H1 (cell line): ENCODE measurements around the gene PAOX. TPM values are rescaled to one million over a fixed set of nuclear protein-coding genes. Genes with fewer than 3 reads are reported as not detected.

Experiments
- CTCF ChIA-PET: fragments of 300-600 bp; sonication (Branson Sonifier 250); formaldehyde crosslinking; loops from one replicate; lab custom pipeline; 2021; ENCODE audit not compliant: partially characterized antibody; lab: Charles Lee
- POLR2A ChIA-PET: fragments of 300-600 bp; sonication (Branson Sonifier 250); formaldehyde crosslinking; loops from one replicate; lab custom pipeline; 2021; ENCODE audit warnings: inconsistent platforms; ENCODE audit not compliant: partially characterized antibody; lab: Charles Lee
- DNase-seq, 2 experiments: peaks; one replicate each; pipeline versions ENCODE4 v3.0.0 to v3.0.0-alpha.2; 2010 to 2022; ENCODE audit warnings: low spot score in 2 of 2, low read depth in 1 of 2, mixed read lengths in 1 of 2
- FAIRE-seq: peaks from 2 replicates; lab custom pipeline; 2011; peaks lifted over from hg19 to GRCh38; lab: Jason Lieb, UNC
- H2AFZ ChIP-seq: 2 replicates; pipeline ENCODE4 v1.8.1; 2012; ENCODE audit warnings: low read length, inconsistent platforms
- H2AK5ac ChIP-seq: 2 replicates; pipeline ENCODE4 v1.6.1; 2013; ENCODE audit warnings: low read depth, low read length
- H2BK120ac ChIP-seq: replicated peaks from 2 replicates; pipeline ENCODE3; 2013; ENCODE audit warnings: low read depth, low read length, inconsistent platforms
- H2BK12ac ChIP-seq: 2 replicates; pipeline ENCODE4 v1.6.1; 2013; ENCODE audit warnings: low read depth, low read length
- H2BK15ac ChIP-seq: 2 replicates; pipeline ENCODE4 v1.6.1; 2013; ENCODE audit warnings: low read length
- H2BK20ac ChIP-seq: 2 replicates; pipeline ENCODE4 v1.6.1; 2013; ENCODE audit warnings: low read length
- H2BK5ac ChIP-seq: 2 replicates; pipeline ENCODE4 v1.6.1; 2013; ENCODE audit warnings: low read depth, low read length
- H3K14ac ChIP-seq: 2 replicates; pipeline ENCODE4 v1.6.1; 2013; ENCODE audit warnings: inconsistent platforms; ENCODE audit not compliant: insufficient read length
- H3K18ac ChIP-seq: 2 replicates; pipeline ENCODE4 v1.6.1; 2013; ENCODE audit warnings: low read length; ENCODE audit errors: extremely low read depth
- H3K23ac ChIP-seq: 2 replicates; pipeline ENCODE4 v1.6.1; 2013; ENCODE audit warnings: inconsistent platforms; ENCODE audit not compliant: insufficient read length
- H3K23me2 ChIP-seq: 2 replicates; pipeline ENCODE4 v1.6.1; 2013; ENCODE audit warnings: low read depth, low read length
- H3K27ac ChIP-seq: 2 replicates; pipeline ENCODE4 v1.6.1; 2011; ENCODE audit warnings: low read depth, low read length, inconsistent platforms
- H3K27me3 ChIP-seq, 4 experiments: replicated peaks in 1 of 4; 1 replicate in 1 of 4; 2 replicates in 3 of 4; pipeline versions ENCODE4 v1.6.1 to v1.8.1; 2011 to 2013; ENCODE audit warnings: low read length in 3 of 4, mild to moderate bottlenecking in 3 of 4, inconsistent platforms in 2 of 4, mixed read lengths in 2 of 4, moderate library complexity in 1 of 4; ENCODE audit not compliant: control insufficient read depth in 3 of 4, insufficient read depth in 3 of 4; ENCODE audit errors: extremely low read depth in 1 of 4
- H3K36me3 ChIP-seq, 4 experiments: 2 replicates each; pipeline versions ENCODE4 v1.6.1 to v1.8.1; 2011 to 2013; ENCODE audit warnings: mild to moderate bottlenecking in 4 of 4, low read length in 3 of 4, moderate library complexity in 2 of 4, control low read depth in 1 of 4, inconsistent platforms in 1 of 4; ENCODE audit not compliant: insufficient read depth in 4 of 4, control insufficient read depth in 2 of 4
- H3K4ac ChIP-seq: replicated peaks from 2 replicates; pipeline ENCODE3; 2013; ENCODE audit warnings: low read length, low read depth, mixed read lengths, inconsistent platforms; ENCODE audit not compliant: insufficient read length
- H3K4me1 ChIP-seq, 4 experiments: replicated peaks in 1 of 4; 1 replicate in 1 of 4; 2 replicates in 3 of 4; pipeline versions ENCODE4 v1.6.1 to v1.8.1; 2011 to 2013; ENCODE audit warnings: low read length in 3 of 4, inconsistent platforms in 2 of 4, mixed read lengths in 1 of 4; ENCODE audit not compliant: insufficient read depth in 4 of 4, control insufficient read depth in 3 of 4
- H3K4me2 ChIP-seq, 2 experiments: 2 replicates each; pipeline versions ENCODE4 v1.6.1 to v1.8.1; 2011 to 2013; ENCODE audit warnings: low read depth in 2 of 2, low read length in 2 of 2, control low read depth in 1 of 2, inconsistent platforms in 1 of 2, mild to moderate bottlenecking in 1 of 2; ENCODE audit not compliant: insufficient read depth in 1 of 2
- H3K4me3 ChIP-seq, 4 experiments: fragments of 200-600, 300-600 bp in 1 of 4; sonication (generic), shearing (Covaris generic), sonication (Bioruptor Twin) in 1 of 4; 2 replicates each; pipeline versions ENCODE4 v1.5.1 to v1.8.1; 2011 to 2016; ENCODE audit warnings: low read length in 4 of 4, low read depth in 3 of 4, control low read depth in 2 of 4, inconsistent platforms in 2 of 4, mild to moderate bottlenecking in 2 of 4, mixed read lengths in 1 of 4, moderate library complexity in 1 of 4; ENCODE audit not compliant: insufficient read depth in 2 of 4; ENCODE audit errors: extremely low read depth in 1 of 4
- H3K56ac ChIP-seq: replicated peaks from 2 replicates; pipeline ENCODE3; 2013; ENCODE audit warnings: low read depth, mild to moderate bottlenecking, mixed read lengths, low read length, inconsistent platforms; ENCODE audit not compliant: insufficient read length
- H3K79me1 ChIP-seq: 2 replicates; pipeline ENCODE4 v1.6.1; 2013; ENCODE audit warnings: low read depth, low read length, control low read depth
- H3K79me2 ChIP-seq, 2 experiments: 2 replicates each; pipeline versions ENCODE4 v1.6.1 to v1.8.1; 2012 to 2013; ENCODE audit warnings: low read length in 2 of 2, mild to moderate bottlenecking in 2 of 2, inconsistent platforms in 1 of 2; ENCODE audit not compliant: insufficient read depth in 2 of 2, control insufficient read depth in 1 of 2
- H3K9ac ChIP-seq, 4 experiments: replicated peaks in 1 of 4; 1 replicate in 1 of 4; 2 replicates in 3 of 4; pipeline versions ENCODE4 v1.6.1 to v1.8.1; 2011 to 2013; ENCODE audit warnings: low read depth in 3 of 4, low read length in 3 of 4, control low read depth in 2 of 4, mild to moderate bottlenecking in 2 of 4, moderate library complexity in 2 of 4, inconsistent platforms in 1 of 4; ENCODE audit errors: extremely low read depth in 1 of 4
- H3K9me3 ChIP-seq, 2 experiments: 2 replicates each; pipeline versions ENCODE4 v1.6.1 to v1.8.1; 2012 to 2013; ENCODE audit warnings: mild to moderate bottlenecking in 2 of 2, moderate library complexity in 2 of 2, control low read depth in 1 of 2, inconsistent platforms in 1 of 2, low read depth in 1 of 2, low read length in 1 of 2, mixed read lengths in 1 of 2; ENCODE audit not compliant: insufficient read depth in 2 of 2
- H4K20me1 ChIP-seq, 2 experiments: replicated peaks in 1 of 2; 2 replicates each; pipeline versions ENCODE3 to v1.8.1; 2011 to 2013; ENCODE audit warnings: inconsistent platforms in 2 of 2, low read length in 2 of 2, mild to moderate bottlenecking in 1 of 2; ENCODE audit not compliant: insufficient read depth in 2 of 2, control insufficient read depth in 1 of 2
- H4K5ac ChIP-seq: 2 replicates; pipeline ENCODE4 v1.6.1; 2013; ENCODE audit warnings: low read length, low read depth, mixed read lengths, inconsistent platforms; ENCODE audit not compliant: insufficient read length
- H4K8ac ChIP-seq: 2 replicates; pipeline ENCODE4 v1.8.0; 2013; ENCODE audit warnings: mild to moderate bottlenecking, moderate library complexity, low read length, inconsistent platforms; ENCODE audit not compliant: insufficient read depth; ENCODE audit errors: extremely low read depth
- H4K91ac ChIP-seq: replicated peaks from 2 replicates; pipeline ENCODE3; 2013; ENCODE audit warnings: low read length, mixed read lengths, inconsistent platforms; ENCODE audit not compliant: insufficient read length
- BRCA1 ChIP-seq: IDR thresholded peaks from 2 replicates; pipeline ENCODE4 v1.6.1; 2012; ENCODE audit warnings: low read depth, low read length, improper control_type of control experiment
- CBX5 ChIP-seq: fragments of 300-800, 300-1000 bp; sonication (generic); IDR thresholded peaks from 2 replicates; pipeline ENCODE4 v1.7.1; 2016; ENCODE audit warnings: antibody characterized with exemption, low read length, low read depth
- FOSL1 ChIP-seq: IDR thresholded peaks from 2 replicates; pipeline ENCODE4 v1.6.1; 2011; ENCODE audit warnings: mild to moderate bottlenecking, low read depth, low read length, moderate library complexity; ENCODE audit not compliant: insufficient read depth
- GTF2F1 ChIP-seq: IDR thresholded peaks from 2 replicates; pipeline ENCODE4 v1.6.1; 2012; ENCODE audit warnings: low read depth, low read length, improper control_type of control experiment, borderline replicate concordance
- POLR2A ChIP-seq, 2 experiments: IDR thresholded peaks; 1 replicate in 1 of 2; 2 replicates in 1 of 2; pipeline ENCODE4 v1.6.1; 2011; ENCODE audit warnings: low read depth in 2 of 2, low read length in 2 of 2, mild to moderate bottlenecking in 2 of 2; ENCODE audit errors: control extremely low read depth in 1 of 2
- SAP30 ChIP-seq: fragments of 300-600 bp; sonication (generic); IDR thresholded peaks from 2 replicates; pipeline ENCODE4 v1.7.1; 2012; ENCODE audit warnings: low read length, moderate library complexity, mild to moderate bottlenecking, inconsistent platforms; ENCODE audit not compliant: insufficient read depth, insufficient replicate concordance
- SIX5 ChIP-seq: IDR thresholded peaks from 2 replicates; pipeline ENCODE4 v1.6.1; 2011; ENCODE audit warnings: mild to moderate bottlenecking, low read depth, low read length
- TCF12 ChIP-seq: IDR thresholded peaks from 2 replicates; pipeline ENCODE4 v1.6.1; 2011; ENCODE audit warnings: low read depth, mild to moderate bottlenecking, low read length
- TEAD4 ChIP-seq: IDR thresholded peaks from 2 replicates; pipeline ENCODE4 v1.6.1; 2012; ENCODE audit warnings: low read depth, low read length, inconsistent platforms, mixed read lengths
- WGBS, 2 experiments: shearing (Covaris generic) in 1 of 2; methylation state at CpG; one replicate each; pipeline versions ENCODE4 v1.1.6 to v1.1.7; 2013 to 2015; ENCODE audit warnings: low lambda C conversion rate in 2 of 2, mixed read lengths in 2 of 2, inconsistent platforms in 1 of 2, low coverage in 1 of 2, missing lambda C conversion rate in 1 of 2; ENCODE audit not compliant: insufficient replicate concordance in 2 of 2, insufficient coverage in 1 of 2, insufficient read length in 1 of 2; ENCODE audit errors: extremely low coverage in 1 of 2, missing lambda C conversion rate in 1 of 2; 5-methylcytosine and 5-hydroxymethylcytosine counted together
- polyA plus RNA-seq, 7 experiments: library from polyadenylated mRNA; depleted of rRNA in 3 of 7; stranded (reverse) in 5 of 7; unstranded in 2 of 7; fragments of >200 nt in 5 of 7; fragments of 200-250 nt in 2 of 7; gene quantifications; 1 replicate in 5 of 7; 2 replicates in 1 of 7; 4 replicates in 1 of 7; pipeline versions ENCODE4 v1.2.1 to v1.2.3, GENCODE V29; 2011 to 2013; ENCODE audit warnings: missing spikeins in 2 of 7, mixed read lengths in 2 of 7
- total RNA-seq: library from RNA; stranded (reverse); fragmentation: NEBNext Ultra II Directional; extraction: Animal tissue kit (Norgen Biotek cat#: 25700); gene quantifications from 2 replicates; pipeline ENCODE4 v1.2.1, GENCODE V29; 2021

The PAOX gene
- total and polyA plus RNA-seq, 2 of the 8 experiments (the other 6 are each of a cell fraction or from before 2014, with no cell fraction given), result 3.7 to 4.3 TPM

GRCh38 chr10:133391249-133391635 is 12.2 kb downstream of the PAOX start:
- Histone ChIP-seq H3K4me2 (no peak overlapping the region), H3K27ac (no peak overlapping the region), H4K20me1 (peaks cover 0 to 2% of the 10 kb centered on the region in 2 experiments), H2AFZ (no peak overlapping the region), H3K36me3 (peaks cover 3 to 6% (median 4%) of the 10 kb centered on the region in 4 experiments; a peak in 4 of 8 replicates), H3K79me2 (peaks cover 0 to 17% of the 10 kb centered on the region in 2 experiments; a peak in 2 of 4 replicates), H4K91ac (no peak overlapping the region), H3K4me3 (no peak overlapping the region), H4K5ac (no peak overlapping the region), H3K18ac (no peak overlapping the region), H3K14ac (no peak overlapping the region), H4K8ac (no peak overlapping the region), H2AK5ac (no peak overlapping the region), H2BK15ac (no peak overlapping the region), H2BK5ac (no peak overlapping the region), H2BK12ac (no peak overlapping the region), H3K4me1 (peaks cover 0 to 3% (median 0%) of the 10 kb centered on the region in 4 experiments; a peak in 3 of 7 replicates), H2BK20ac (no peak overlapping the region), H2BK120ac (no peak overlapping the region), H3K56ac (no peak overlapping the region), H3K9me3 (no peaks in the 10 kb centered on the region), H3K9ac (no peak overlapping the region), H3K23ac (no peak overlapping the region), H3K27me3 (no peaks in the 10 kb centered on the region), H3K79me1 (peaks cover 1% of the 10 kb centered on the region), H3K4ac (no peak overlapping the region), H3K23me2 (peaks cover 2% of the 10 kb centered on the region; the same call in 1 of the 2 replicates)
- FAIRE-seq (no peak), DNase-seq (no peak)
- ChIA-PET CTCF (interaction anchor here (1.6 to 1.9 kb wide), 2 partner anchors 62 to 64 kb away, joined by 4 to 5 read pairs; no protein-coding TSS in a partner anchor), POLR2A (interaction anchor here (0.6 to 6.0 kb wide), 5 partner anchors 10 to 36 kb away, joined by 3 to 25 read pairs (median 4); partner anchors contain the start of gene PAOX)
- TF ChIP-seq FOSL1 (no peak), TEAD4 (no peak), SIX5 (no peak), SAP30 (no peak), GTF2F1 (no peak), POLR2A (IDR thresholded peaks at IDR 0.05; ENCODE audit: control extremely low read depth in 1 of 2, low read depth in 2 of 2, low read length in 2 of 2) (no peak), TCF12 (no peak), CBX5 (no peak), BRCA1 (no peak)
- WGBS, 2 experiments, result 94% methylated on average over 11 of the region's 12 CpGs; no CpG with 5 or more reads in 1 of the 2 experiments
